Stimulated activated CD4-positive, alpha-beta T cell treated with anti-CD3 and anti-CD28 coated beads, Interleukin-15, amount 100 ng/mL, for 1 hour (primary cell): Measurements from ENCODE around the gene NEMP1.
"Not testable (repeated sequence)": the region's sequence is repeated elsewhere in the genome, so short reads cannot be mapped to it uniquely, and the experiment has no call there.

Experiments
- DNase-seq, 2 donors: peaks; one replicate each; pipeline ENCODE4 v3.0.0-alpha.2; 2020; ENCODE audit warnings: low read depth in 1 of 2, low spot score in 1 of 2

Gene NEMP1

GRCh38 chr12:57031138-57031725, 47.4 kb downstream of the NEMP1 start:
- DNase-seq = no peak

GRCh38 chr12:57029457-57029856, 49.1 kb downstream of the NEMP1 start:
- no peak for DNase-seq

DNA sequence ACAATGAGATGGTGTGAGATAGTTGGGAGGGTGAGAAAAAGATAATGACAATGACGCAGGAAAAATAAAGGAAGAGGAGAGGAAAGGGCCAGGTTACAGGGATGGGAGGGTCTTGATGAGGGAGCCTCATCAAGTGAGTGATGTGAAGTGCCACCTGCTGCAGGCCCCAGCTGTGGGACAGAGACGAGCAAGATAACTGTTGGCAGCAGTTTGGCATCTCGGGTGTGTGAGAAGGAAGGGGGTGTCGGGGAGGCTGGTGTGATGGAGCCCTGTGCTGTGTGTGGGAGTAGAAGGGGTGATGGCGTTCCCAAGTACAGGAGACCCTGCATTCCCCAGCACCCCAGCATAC, 50.8 kb downstream of the NEMP1 start:
- DNase-seq = no peak

- DNase-seq = no peak
Measured at GRCh38 chr12:57027011-57027804, 51.4 kb downstream of the NEMP1 start.

- DNase-seq = no peak
Measured at GRCh38 chr12:57025196-57025595, 53.4 kb downstream of the NEMP1 start.

- DNase-seq = not testable (repeated sequence)
Measured at GRCh38 chr12:57022324-57022723, 56.3 kb downstream of the NEMP1 start.

DNA sequence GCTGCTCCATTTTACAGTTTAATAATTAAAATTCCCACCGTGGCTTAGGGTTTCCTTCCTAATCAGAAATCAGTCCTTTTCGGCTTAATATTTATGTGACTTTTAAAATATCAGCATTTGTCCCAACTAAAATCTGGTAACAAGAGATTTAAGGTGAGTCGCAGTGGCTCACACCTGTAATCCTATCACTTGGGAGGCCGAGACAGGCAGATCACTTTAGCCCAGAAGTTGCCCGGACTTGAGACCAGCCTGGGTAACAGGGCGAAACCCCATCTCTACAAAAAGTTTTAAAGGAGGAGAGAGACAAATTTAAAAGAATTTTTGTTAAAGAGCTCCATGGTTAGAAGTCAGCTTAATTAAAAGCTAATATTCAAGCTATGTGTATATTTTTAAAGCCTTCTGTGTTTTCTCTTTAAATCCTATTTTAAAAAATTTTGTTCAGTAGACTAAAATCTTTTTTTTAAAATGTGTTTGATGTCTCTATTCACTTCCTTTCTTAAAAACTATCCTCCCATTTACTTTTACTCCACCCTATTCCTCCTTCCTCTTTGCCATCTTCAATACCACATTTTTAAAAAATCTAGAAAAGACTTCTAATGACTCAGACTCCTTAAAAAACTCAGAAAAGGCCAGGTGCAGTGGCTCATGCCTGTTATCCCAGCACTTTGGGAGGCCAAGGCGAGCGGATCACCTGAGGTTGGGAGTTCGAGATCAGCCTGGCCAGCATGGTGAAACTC, 58.4 kb downstream of the NEMP1 start:
- no peak for DNase-seq

GRCh38 chr12:57018906-57019305, 59.7 kb downstream of the NEMP1 start:
- no peak for DNase-seq

DNA sequence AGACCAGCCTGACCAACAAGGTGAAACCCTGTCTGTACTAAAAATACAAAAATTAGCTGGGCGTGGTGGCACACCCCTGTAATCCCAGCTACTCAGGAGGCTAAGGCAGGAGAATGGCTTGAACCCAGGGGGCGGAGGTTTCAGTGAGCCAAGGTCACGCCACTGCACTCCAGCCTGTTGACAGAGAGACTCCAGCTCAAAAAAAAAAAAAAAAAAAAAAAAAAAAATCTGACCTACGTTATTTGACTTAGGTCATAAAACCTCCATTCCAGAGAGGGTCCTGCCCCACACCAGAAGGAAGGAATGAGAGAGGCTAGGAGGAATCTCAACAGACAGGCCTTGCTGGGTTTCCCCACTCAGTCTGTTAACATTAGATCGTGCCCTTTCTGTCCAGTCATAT, 60.2 kb downstream of the NEMP1 start:
- not testable (repeated sequence) for DNase-seq

GRCh38 chr12:57016348-57016747, 62.2 kb downstream of the NEMP1 start, which contains the start of gene TAC3:
Gene TAC3, minus strand, starts transcription at chr12:57016529. Its CDS starts 732 bp downstream, at chr12:57015797.
- DNase-seq = no peak

DNA sequence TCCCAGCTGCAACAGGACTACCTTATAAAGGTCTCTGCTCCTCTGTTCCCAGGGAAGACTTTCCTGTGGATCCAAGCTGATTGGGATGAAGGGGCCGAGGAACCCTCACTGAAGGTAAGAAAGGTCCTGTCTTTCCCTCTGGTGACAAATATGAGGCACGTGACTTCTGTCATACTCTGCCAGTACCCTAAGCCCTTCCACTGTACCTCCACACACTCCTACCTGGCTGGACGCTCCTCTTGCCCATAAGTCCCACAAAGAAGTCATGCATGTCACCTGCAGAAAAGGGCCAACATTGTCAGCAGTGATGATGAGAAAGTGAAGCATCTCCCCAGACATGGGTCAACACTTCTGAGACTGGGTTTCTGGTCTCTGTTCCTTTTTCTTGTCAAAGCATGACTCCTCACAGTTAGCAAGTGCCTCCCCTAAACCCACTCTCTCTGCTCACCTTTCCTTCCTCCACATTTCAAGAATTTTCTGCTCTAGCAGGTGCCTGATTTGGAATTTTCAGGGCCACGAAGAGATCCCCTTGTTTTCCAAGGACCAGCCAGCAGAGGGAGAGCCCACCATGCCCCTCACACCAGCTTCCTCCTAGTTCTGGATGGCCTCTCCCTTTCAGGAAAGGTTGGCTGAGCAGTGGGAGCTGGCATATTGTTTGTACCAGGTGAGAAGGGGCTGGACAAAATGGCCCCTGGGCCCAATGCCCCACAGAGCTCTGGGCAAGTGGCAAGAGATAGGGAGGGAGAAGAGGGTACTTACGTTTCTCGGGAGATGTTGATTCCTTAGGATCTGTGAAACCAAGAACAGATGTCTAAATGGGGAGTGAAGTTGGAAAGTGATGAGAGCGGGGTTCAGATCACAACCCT, 65.8 kb downstream of the NEMP1 start:
- no peak for DNase-seq

GRCh38 chr12:57011438-57012424, 66.9 kb downstream of the NEMP1 start:
- DNase-seq = no peak

- no peak for DNase-seq
Measured at GRCh38 chr12:57010627-57011247, 67.9 kb downstream of the NEMP1 start.

DNA sequence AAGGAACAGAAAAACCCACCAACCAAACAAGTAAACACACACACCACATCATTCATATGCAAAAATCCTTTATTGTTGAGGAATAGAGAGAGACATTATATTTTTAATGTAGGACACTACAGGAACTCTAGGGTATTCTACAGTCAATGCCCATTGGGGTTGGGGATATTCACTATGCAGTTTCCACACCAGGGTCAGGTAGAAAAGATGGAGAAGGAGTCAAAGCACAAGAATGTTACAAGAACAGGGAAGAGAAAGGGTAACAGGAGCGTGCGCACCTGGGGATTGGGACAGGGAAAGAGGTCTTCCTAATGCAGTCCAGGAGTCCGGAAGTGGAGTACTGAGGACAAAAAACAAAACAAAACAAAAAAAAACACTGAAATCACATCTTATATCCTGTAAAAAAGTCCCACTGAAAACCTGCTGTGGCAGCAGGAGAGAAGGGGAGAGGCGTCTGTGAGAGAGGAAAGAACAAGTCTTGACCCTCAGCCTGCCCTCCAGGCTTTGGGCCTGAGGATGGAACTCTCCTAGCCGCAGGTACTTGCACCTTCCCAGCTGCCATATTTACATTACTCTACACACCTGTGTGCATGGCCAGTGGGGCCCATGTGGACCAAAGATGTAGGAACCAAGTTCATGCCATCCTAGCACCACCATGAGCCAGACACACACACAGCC, 68.5 kb downstream of the NEMP1 start:
- no peak for DNase-seq

- DNase-seq = no peak
Measured at GRCh38 chr12:57008178-57008577, 70.4 kb downstream of the NEMP1 start.

GRCh38 chr12:57006809-57007475, 71.6 kb downstream of the NEMP1 start:
- no peak for DNase-seq

DNA sequence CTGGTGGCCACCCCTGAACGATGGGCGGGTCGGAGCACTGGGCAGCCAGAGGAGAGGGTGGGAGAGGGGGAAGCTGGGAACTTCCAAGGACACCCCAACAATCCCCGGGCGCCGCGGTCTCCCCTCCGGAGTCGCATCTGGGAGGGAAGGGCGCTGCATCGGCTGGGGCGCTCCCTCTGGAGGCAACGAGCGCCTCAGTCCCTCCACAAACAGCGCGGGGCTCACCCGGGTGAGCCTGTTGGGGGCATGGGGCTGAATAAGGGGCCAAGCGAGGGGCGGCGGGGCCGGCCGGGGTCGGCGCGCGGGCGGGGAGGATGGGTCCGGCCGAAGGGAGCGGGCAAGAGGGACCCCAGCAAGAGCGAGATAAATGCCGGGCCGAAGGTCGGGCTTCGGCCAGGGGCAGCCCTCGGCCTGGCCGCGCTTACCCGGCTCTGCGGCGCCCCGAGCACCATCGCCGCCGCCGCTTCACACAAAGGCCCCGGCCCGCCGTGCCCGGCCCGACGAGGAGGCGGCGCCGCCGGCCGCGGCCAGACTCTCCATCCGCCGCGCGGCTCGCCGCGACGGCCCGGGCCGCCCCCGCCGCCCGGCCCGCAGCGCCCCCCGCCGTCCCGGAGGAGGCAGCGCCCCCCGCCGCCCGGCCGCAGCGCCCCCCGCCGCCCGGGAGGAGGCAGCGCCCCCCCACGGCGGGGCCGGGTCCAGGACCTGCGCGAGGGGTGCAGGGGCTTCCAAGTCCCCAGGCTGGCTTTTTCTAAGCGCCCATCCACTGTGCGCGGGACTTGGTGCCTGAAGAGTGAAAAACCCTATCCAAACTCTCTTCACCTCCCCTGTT, 72.4 kb downstream of the NEMP1 start, which contains the start of gene ZBTB39:
ZBTB39 (minus strand) TSS at position 567 of the 829 bp plus-strand sequence. CDS start 1,629 bp downstream, outside the sequence.
- peak; percentile 51 to 62 for DNase-seq
